Inflammatory macrophage (primary cell): ENCODE measurements around the gene SUSD1.
A peak's percentile ranks its signal among the peaks of the same experiment; 100 is the strongest.

Source experiments
- DNase-seq, 2 donors: peaks; one replicate each; pipeline ENCODE4 v3.0.0-alpha.2; 2020 to 2022

The SUSD1 gene

DNA sequence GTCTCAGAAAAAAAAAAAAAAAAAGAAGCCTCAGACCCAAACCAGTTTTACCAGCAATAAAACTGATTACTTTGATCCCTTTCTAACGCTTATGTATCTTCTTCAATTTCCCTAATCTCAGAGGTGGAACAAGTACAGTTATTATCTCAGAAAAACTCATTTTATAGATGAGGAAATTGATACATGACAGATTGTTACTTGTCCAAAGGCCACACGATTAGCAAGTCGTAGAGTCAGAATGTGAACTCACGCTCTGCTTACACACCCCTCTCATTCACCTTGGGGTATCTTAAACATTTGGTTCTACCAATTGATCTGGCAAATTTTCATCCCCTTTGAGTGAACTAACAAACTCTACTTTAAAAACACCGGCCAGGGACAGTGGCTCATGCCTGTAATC, 110.2 kb downstream of the SUSD1 start:
- no peak for DNase-seq

DNA sequence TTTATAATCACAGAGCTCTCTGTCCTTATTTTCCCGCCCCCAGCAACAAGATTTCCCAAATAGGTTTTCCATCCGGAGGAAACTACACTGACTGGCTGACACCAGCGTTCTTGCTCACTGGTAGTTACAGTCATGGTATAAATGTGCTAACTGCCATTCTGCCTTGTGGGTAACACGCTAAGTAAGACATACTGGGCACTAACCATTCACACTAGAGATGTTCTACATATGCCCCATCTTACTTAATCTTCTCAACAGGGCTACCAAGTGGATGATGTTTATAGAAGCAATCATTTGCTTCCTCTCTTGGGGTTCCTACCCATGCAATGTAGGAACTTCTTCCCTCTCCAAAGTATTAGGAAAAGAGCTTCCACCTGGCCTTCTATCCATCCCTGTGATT, 111.5 kb downstream of the SUSD1 start:
- DNase-seq = peak; percentile 32 to 47

DNA sequence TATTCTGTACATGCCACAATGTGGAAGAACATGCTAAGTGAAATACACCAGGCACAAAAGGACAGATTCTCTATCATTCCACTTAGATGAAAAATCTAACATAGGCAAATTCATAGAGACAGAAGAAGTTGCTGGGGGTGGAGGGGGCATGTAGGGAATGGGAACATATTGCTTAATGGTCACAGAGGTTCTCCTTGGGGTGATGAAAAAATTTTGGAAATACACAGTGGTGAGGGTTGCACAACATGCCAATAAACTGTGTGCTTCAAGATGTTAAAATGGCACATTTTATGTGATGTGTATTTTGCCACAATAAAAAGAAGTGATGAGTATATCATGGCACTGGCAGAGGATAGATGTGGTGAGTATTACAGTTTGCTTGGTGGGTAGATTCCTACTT, 111.9 kb downstream of the SUSD1 start:
- DNase-seq = peak; percentile 70 to 79

DNA sequence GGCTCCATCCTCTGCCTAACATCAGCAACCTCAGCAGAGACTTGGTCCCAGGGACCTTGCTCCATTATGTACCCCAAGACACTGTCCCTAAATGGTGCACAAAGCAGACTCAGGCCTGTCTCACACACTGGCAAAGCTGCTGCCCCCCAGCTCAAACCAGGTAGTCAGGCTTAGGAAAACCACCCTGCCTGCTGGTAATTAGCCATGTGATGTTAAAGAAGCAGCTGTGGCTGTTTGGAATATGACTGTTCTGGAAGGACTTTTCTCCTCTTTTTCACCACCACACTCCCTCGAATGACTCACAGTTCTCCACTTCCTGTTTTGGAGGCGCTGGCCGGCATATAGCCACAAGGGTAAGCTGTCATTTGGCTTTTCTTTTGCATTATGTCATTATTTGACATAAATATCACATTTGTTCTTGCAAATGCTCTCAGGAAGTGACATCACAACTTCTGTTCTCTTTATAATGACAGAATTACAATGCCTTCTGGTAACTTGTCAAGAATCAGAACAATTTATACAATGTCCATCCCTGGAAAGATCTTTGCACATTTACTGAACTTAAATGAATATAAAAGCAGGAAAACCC, 113.9 kb downstream of the SUSD1 start:
- DNase-seq = peak; percentile 95 to 98

DNA sequence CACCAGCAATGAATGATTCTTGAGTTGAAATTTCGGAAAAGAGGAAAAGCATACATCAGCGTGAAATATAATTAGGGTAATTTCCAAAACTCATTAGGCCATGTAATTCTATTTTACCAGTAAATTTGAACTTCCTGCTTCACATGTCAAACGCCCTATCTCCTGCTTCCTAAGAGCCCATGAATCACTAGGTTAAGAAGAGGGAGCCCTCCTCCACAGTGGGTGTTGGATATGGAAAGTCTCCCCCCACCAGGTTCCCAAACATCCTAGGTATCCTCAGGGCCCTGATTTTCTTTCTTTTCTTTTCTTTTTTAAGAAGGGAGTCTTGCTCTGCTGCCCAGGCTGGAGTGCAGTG, 115.2 kb downstream of the SUSD1 start:
- DNase-seq = peak in 1 of 2 donors; percentile 29

DNA sequence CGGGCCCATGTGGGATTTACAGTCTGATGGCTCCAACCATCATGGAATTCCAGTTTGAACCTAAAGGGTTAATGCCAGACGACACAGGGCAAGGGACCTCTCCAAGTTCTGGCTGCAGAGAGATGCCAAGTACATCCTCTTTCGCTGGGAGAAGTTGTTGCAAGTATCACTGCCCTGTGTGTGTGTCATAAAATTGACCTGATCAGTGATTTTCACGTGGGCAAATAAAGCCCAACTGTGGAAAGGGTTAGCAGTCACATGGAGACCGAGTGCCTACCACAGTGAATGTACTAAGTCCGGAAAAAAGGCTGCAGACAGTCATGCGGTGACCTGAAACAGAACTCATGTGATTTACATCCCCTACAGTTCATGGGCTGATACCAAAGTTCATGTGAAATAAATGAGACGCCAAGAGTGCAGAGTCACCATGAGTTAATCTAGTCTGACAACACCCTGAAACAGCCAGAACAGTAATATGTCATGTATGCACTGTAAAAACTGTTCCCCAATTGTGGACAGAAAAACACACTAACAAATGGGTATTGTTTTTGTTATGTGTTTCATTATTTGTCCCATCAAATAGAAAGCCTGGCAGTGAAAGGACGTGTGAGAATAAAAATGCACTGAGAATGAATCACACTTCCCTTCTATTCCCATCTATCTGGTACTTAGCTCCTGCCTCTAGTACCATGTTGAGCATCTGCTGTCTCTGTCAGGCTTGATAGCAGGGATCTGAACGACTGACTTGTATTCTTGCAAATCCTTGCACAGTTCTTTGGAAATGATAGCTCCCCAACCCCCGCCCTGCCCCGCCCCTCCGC, 115.7 kb downstream of the SUSD1 start:
- DNase-seq = peak; percentile 97 to 99

DNA sequence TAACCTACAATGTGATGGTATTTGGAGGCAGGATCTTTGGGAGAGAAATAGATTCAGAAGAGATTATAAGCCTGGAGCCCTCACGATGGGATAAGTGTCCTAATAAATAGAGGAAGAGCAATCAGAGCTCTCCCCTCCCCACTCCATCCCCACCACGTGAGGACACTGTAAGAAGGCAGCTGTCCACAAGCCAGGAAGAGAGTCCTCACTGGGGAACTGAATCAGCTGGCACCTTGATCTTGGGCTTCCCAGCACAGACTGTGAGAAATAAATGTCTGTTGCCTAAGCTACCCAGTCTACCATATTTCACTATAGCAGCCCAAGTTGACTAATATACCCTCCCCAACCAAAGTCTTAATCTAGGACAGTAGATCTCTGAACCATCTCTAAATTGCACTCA, 118.1 kb downstream of the SUSD1 start:
- peak; percentile 59 to 79 for DNase-seq

DNA sequence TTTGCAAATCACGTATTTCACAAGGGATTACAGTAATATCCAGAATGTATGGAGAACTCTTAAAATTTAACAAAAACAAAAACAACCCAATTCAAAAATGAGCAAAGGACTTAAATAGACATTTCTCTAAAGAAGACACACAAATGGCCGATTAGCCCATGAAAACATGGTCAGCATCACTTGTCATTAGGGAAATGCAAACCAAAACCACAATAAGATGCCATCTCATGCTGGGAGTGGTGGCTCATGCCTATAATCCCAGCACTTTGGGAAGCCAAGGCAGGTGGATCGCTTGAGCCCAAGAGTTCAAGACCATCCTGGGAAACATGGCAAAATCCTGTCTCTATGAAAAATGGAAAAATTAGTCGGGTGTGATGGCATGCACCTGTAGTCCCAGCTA, 120.2 kb downstream of the SUSD1 start:
- DNase-seq = no peak

DNA sequence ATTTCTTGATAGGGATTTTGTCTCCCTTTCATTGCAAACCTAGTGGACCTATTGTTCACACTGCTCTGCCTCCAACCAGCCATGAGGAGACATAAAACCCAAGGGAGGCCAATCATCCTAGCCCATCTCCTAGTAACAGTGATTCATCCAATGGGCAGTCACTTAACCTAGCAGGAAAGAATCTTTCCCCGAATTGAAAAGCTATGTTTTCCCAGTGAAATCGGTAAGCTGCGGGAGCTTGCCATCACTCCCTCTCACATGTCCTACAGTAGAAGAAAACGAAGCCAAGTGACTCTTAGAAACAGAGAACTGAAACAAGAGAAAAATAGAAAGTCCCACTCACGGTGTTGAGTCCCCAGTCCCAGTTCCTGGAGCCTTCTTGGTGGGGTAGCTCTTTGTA, 123.3 kb downstream of the SUSD1 start:
- no peak for DNase-seq

DNA sequence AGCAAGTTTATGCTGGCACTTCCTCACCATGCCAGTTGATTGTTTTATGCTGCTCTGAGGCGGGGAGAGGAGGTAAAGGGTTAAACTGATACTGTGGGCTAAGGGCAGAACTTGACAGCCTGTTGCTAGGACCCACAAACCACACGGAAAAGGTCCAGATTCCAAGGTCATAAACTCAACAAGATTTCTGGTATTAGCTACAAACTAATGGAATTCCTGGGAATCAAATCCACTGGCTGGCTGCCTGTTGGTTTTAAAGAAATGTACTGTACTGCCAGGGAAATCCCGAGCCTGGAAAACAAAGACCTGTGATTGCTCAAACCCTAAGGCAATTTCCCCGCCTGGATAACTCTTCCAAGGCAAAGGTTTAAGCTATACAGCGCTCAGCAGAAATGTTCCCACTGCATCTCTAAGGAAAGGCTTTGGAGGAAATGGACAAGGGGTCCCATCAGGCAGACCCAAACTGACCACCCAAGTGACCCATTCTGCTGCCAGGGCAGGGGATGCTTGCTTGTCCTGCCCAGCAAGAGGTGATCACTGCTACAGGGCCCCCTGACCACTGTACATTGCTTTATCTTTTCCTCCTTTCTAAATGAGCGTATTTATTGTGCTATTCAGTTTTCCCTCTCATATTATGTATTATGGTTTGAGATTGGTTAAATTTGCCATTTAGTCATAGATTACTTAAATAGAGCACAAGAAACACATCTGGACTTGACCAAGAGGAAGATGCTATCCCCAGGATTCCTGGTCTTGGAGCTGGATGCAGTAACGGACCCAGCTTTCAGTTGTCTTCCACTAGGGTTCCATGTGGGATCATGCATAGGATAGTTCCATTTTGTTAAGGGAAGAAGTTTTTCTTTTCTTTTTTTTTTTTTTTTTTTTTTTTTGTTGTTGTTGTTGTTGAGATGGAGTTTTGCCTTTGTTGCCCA, 124.3 kb downstream of the SUSD1 start:
- DNase-seq = no peak

DNA sequence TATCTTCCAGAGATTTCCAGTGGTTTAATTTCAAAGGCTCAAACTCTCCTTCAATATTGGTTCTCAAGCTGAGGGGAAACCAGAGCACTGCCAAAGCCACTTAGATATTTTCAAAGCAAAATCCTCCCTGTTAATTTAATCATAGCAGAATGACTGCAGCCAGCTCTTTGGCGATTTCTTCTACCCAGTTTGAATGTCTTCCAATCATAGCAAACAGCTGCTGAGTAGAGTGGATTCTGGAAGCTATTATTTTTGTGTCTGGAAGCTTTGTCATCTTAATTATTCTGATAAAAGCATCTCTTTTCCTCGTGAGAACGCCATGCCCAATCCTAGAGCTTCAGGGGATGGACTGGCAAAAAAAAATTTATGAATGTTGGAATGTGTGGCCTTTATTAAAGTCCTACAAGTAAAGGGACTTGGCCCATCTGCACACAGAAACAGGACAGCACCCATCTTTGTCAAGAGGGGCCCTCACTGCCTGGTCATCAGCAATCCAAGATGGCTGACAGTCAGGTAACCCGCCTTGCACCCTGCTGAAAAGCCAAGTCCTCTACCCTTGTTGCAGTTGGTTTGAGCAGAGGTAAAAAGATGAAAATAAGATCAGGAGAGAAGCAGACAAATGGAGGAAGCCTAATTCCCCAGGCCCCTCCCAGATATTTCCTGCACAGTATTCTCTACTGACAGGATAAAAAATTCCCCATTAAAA, 125.1 kb downstream of the SUSD1 start:
- DNase-seq = no peak

DNA sequence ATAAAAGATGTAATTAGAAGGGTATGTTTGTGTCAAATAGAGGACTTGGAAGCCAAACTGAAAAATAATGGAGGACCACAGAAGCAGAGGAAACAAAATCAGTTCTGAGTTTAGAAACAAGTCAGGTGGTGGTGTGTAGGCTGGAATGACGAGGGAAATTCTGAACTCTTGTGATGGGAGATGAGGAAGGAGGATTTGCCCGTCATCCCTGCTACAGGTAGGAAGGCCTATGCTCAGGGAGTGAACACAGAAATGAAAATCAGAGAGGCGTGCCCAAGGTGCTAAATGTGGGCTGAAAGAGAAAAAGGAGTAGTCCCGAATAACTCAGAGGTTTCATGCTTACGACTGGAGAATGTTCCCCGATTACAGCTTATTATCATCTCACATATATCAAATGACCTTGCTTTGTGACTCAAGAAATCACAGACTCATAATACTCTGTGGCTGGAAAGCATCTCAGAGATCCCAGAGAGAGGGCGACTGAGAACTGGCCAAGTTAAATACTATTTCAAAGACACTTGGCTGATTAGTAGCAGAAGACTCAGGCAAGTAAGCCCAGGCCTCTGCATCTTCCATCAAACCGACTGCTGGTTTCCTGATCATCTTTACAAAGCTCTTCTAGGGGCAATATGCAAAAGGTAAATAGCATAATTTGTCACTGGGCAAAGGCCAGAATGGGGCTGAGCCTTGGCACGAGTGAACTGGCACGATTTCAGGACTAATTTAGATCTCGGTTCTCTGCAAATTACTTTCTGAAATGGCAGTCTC, 126.0 kb downstream of the SUSD1 start:
- no peak for DNase-seq

DNA sequence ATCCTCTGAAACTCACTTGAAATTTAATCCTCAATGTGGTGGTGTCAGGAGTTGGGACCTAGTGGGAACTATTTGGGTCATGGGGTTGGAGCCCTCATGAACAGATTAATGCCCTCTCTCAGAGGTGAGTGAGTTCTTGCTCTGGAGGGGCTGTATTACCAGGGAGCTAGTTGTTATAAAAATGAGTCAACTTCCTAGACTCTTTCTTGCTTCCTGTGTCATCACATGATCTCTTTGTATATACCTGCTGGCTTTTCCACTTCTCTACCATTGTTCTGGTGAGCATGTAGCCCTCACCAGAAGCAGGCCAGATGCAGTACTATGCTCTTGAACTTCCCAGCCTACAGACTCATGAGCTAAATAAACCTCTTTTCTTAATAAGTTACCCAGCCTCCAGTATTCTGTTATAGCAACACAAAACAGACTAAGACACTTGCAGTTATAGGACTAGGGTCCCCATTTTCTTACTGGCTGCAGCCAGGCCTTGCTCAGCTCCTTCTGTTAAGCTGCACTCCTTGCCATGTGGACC, 127.5 kb downstream of the SUSD1 start:
- DNase-seq = no peak

DNA sequence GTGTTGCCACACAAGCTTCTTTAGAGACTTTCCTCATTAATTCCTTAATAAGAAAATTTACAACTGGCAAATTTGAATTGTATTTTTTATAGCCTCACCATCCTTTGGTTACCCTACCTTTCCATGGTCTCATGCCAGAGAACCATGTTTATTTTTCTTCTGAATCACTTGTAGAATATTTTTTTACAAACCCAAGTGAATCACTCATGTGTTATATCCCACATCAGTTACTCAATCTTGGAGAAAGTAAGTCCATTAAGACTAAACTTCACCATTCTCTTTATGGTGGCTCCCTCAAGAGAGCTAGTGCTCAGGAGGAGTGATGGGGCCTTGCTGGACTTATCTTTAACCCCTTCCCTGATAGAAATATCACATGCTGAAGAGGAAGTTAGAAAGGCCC, 128.9 kb downstream of the SUSD1 start:
- peak in 1 of 2 donors; percentile 53 for DNase-seq

DNA sequence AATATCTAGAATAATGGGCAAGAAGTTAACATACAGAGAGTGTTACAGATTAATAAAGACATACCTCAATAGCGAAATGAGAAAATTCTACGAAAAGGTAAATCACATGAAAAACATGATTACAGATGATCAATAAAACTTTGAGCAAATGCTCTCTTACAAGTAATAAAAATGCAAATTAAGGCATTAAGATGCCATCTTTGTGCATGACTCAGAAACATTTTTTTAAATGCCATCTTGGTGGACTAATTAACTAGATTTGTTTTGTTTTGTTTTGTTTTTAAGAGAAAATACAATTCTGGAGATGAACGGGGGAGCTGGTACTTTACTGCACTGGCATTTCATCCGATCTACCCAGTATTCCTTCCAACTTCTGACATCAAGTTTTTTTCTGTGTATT, 130.2 kb downstream of the SUSD1 start:
- DNase-seq = no peak

DNA sequence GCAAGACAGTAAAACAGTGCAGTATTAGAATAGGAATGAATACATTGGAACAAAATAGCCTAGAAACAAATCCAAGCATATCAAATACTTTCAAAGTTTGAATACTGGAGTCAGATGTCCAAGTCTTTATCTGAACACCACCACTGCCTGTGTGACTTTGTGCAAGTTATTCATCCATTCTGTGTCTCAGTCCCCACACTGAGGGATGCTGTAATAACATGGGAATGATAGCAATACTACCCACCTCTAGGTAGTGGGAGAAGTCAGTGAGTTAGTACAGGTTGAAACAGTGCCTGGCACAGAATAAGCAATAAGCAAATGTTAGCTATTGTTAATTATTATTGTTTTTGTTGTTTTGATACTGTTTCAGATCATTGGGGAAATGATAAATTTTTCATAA, 130.9 kb downstream of the SUSD1 start:
- no peak for DNase-seq

DNA sequence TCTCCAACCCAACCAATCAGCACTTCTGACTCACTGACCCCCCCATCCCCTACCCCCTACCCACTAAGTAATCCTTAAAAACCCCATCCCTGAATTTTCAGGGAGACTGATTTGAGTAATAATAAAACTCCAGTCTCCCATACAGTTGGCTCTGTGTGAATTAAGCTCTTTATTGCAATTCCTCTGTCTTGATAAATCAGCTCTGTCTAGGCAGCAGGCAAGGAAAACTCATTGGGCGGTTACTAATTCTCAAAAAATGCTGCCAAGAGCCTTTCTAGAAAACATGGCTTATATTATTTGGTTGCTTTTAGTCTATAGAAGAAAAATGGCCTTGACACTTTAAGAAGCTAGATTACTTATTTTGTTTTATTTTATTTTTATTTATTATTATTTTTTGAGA, 131.7 kb downstream of the SUSD1 start:
- DNase-seq = no peak

DNA sequence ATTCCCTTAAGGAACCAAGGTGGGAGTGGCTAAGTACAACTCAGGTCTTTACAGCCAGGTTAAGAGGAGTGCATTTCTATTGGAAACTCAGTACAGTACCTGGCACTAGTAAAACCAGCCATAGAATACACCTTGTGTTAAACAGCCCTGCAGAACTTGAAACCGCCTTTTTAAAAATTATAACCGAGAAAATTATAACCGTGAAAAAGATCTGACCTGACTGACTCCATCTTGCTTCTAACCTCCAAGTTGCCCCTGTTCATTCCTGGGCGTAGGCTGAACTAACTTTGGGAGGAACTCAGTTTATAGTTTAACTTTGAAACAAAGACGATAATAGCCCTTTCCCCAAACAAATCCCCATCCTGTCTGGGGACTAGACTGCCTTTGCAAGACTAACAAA, 132.3 kb downstream of the SUSD1 start:
- no peak for DNase-seq

DNA sequence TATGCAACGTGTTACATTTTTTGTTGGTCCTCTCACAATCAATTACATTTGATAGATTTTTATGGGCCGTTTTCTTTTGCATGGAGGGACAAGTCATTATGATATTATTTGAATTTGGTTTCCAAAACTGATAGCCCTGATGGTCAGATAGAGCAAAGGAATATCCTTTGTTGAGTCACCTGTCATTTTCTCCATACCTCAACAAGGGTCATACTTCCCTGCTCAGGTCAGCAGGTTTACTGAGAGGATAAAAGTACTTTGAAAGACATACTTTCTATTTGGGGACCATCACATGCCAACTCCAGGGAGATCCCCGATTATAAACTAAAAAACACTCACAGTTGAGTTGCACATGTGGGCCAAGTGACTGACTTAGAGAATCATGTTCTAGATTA, 132.9 kb downstream of the SUSD1 start:
- no peak for DNase-seq

DNA sequence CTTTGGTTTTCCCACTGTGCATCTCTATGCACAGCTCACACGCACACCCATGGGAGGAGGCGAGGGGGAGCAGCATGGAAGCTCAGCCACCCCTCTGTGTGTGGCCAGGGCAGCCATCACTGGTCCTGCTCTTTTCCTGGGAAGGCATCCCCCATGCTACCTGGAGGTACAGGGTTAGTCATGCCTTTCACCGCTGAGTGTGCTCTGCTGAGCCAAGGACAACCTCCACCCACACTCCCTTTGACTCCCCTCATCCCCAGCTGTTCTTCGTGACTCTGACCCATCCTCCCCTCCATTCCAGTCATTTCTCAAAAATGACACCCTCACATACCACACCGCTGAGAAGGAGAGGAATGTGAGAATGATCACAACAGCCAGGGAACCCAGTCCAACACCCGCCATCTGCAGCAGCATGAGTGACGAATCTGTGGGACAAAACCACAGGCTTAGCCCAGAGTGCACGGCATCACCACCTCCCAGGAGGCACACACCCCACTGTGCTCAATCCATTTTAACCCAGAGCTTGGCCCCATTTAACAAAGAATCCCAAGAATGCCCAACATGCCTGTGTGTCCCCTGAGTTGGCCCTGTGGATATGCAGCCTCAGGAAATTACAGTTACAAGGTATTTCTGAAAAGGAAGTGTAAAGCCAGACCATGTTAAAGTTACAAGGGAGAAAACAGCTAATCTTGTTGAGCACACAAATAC, 133.4 kb downstream of the SUSD1 start:
- no peak for DNase-seq

DNA sequence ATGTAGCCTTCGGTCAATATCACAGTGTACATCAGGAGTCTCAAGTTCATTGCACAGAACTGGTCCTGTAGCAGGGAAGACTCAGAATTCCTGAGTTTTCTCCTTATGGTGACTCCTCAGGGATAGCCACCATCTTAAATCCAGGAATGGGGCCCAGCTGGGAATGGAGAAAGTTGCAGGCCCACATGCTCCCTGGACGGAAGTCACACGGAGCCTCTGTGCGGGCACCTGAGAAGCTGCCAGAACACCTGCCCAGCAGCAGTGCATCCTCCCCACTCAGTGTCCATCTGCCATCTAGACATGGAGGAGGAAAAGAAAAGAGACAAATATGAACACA, 133.9 kb downstream of the SUSD1 start:
- no peak for DNase-seq
